HG02571 (cell line): ENCODE data around the gene MED13L.

Source experiments
- ATAC-seq: cut with Tn5 transposase; IDR thresholded peaks from one replicate; pipeline ENCODE4 v1.9.1; 2021; ENCODE audit warnings: mild to moderate bottlenecking, moderate library complexity; ENCODE audit not compliant: unreplicated experiment

MED13L gene

DNA sequence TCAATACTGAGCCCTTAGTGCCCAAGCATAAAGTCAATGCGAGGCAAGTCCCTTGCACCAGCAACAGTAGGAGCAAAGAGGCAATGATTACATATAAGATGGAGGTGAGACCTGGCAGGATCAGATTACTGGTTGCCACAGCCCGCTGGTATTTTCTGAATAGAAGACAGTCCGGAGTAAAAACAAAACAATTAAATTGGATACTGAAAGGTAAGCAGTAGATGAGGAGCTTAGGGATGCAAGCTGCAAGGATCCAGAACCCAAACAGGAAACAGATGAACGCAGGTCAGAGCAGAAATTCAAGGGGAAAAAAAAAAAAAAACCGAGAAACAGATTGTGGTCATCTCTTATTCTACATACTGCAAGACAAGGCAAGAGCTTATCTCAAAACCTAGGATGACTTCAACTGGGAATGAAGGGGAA lies 119.6 kb downstream of the MED13L start:
- no peak for ATAC-seq

DNA sequence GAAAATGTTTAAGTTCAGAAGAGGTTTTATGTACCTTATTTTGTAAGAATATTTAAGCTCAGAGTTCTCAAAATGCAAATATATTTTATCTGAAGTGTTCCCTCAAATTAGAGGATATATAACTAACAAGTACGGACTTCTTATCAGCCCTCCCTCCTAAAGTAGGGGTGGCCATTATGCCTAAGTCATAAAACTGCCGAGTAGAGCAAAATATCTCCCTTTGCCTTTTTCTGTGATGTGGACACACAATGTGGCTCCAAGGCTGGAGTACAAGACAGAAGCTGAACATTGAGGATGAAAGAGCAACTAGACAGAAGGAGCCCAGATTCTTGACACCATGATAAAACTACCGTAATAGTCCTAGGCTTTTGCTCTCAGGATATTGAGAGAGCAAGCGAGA lies 120.9 kb downstream of the MED13L start:
- no peak for ATAC-seq

DNA sequence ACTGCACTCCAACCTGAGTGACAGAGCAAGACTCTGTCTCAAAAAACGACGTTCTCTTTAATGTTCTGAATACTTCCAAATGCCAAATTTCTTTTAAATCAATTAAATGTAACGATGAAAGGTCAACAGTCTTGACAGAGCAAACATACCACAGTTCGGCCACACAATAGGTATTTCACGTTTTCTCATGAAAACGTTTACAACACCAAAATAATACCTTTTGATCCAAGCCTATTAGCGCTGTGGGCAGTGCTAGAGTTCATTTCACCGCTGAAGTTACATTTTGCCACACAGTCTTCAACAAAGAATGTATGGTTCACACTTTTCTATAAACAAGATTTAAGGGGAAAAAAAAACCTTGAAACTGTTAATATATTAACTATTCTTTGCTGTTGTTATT lies 122.1 kb downstream of the MED13L start:
- no peak for ATAC-seq

DNA sequence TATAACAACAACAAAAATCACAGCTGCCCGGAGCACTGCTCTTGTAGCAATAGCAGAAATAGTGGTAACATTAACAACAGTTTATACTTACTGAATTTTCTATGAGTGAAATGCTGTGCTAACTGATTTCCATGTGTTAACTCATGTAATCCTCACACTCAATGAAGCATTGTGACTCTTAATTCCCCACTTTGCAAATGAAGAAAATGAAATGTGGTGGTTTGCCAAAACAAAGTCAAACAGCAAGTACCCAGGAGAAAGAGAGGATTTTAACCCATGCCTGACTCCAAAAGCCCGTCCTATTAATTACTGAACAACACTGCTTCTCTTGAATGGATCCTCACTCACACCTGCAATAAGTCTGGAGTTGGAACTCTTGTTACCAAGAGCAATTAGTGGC lies 123.5 kb downstream of the MED13L start:
- ATAC-seq, result no peak

DNA sequence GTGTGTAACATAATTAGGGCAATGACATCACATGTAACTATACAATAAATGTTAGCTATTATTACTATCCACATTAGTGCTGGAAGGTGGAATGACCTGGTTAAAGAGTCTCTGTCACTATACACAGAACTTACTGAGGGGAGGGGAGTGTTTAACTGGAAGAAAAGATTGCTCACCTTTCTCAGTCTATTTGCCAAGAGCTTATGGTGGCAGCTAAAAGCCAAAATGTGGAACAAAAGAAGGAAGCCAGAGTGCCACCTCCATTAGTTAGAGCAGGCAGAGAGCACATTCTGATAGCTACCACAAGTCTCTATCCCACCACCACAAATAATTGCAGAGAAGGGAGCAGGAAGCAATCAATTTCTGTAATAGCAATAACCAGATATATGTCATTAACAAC lies 124.4 kb downstream of the MED13L start:
- no peak for ATAC-seq

DNA sequence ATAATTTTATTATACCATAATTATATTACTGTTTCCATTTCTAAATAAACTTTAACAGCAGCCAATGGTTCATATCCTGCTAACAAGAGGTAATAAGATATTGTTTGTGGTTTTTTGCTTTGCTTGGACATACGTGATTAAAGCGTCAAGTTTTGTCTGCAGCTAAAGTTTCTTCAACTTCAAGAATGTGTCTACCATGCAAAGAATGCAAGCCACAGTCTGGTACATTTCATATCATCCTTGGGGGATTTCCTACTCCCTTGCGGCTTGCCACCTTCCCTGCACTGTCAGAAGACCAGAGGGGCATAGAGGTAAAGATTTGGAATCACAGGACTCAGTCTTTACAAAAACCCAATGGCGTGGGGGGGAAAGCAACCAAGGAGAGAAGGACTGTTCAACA lies 125.2 kb downstream of the MED13L start:
- no peak for ATAC-seq

DNA sequence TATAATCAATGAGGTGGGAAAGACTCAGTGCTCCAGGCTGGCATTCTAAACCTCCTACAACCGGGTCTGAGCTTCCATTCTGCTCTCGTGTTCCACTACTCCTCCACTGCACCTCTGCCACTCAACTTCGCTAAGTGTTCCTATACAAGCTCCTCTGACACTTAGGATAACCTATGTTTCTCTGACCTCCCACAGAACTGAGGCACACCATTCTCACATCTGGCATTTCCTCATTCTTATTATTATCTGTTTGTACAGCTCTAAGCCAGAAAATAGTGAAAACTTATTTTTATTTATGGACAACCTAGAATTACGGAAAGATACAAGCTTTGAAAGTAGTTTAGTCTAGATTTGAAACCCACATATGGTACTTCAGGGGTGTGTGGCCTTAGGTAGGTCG lies 127.0 kb downstream of the MED13L start:
- no peak for ATAC-seq

DNA sequence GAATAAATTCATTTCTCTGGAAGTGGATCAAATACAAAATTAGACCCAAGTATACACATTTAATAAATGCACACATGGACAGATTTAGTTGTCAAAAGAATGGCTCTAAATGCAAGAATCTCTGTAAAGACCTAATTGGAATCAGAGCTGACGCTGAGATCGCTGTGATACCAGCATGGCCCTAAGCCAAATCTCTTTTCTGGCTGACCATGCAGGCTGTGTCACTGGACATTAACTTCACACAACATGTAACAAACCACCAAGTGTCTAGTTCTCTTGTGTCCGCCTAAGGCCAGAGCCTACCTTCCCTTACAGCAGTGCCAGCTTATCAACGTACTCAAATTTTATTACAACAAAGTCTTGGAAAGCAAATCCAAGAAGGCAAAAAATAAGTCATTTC lies 127.5 kb downstream of the MED13L start:
- ATAC-seq, result no peak

DNA sequence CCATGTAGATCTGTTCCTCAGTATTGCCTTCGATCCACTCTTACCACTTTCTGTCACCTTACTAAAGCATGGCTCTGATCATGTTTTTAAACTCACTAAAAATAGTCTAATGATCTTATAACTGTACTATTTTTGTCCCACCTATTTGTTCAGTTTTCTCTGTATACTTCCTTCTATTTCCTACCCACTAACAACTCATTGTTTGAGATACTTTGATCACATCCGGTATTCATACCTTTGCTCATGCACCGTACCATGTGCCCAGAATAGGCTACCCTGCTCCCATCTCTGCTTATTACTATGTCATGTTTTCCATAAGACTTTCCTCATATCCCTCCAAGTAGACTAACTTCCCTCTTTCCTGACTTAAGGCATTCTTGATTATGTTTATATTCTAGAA lies 128.6 kb downstream of the MED13L start:
- no peak for ATAC-seq

DNA sequence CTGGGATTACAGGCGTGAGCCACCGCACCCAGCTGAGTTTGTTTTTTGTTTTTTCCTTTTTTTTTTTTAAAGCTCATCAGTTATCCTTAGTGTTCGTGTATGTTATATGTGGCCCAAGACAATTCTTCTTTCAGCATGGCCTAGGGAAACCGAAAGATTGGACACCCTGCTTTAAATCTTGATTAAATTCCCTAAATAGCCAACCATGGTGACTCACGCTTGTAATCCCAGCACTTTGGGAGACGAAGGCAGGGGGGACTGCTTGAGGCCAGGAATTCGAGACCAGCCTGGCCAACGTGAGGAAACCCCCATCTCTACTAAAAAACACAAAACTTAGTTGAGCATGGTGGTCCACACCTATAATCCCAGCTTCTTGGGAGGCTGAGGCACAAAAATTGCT lies 131.1 kb downstream of the MED13L start:
- ATAC-seq, result no peak

DNA sequence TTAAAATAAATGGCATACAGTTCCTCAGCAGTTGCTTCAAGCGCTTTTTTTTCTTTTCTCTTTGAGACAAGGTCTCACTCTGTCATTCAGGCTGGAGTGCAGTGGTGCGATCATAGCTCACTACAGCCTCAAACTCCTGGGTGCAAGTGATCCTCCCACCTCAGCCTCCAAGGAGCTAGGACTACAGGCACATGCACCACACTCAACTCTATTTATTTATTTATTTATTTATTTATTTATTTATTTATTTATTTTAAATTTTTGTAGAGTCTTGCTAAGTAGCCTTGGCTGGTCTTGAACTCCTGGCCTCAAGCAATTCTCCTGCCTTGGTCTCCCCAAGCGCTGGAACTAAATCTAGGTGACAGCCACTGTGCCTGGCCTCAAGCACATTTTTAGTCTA lies 132.0 kb downstream of the MED13L start:
- ATAC-seq, result no peak

DNA sequence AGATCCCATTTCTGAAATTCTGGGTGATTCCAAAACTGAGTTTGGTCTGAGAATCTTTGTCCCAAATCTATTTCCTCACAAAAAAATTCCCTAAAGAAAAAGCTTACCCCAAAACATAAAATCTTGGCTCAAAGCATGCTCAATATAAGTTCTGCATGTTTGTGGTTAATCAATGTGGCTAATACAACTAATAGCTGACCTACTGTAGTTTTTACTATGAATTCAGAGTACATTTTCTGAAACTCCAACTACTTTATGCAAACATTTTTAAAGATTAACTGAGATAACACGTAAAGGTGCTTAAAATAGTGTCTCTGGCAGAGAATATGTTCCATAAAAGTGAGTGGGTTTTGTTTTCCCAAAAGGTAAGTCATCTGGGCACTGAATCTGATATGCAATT lies 133.1 kb downstream of the MED13L start:
- ATAC-seq, result no peak

DNA sequence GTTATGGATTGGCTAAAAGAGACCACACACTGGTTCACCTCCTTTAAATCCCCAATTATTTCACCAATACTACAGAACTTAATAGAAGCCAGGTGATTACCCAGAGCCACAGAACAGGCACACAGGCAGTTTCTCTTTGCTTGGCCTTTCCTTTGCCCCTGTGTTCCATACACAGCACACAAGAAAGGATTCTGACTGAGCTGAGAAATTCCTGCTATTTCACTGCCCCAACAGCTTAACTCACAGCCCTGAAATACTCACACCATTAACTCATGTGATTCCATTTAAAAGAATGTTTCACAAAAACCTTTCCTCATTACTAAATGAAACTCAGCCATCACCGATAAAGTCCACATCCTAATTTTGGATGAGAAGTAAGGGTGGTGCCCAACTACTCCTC lies 133.6 kb downstream of the MED13L start:
- no peak for ATAC-seq

DNA sequence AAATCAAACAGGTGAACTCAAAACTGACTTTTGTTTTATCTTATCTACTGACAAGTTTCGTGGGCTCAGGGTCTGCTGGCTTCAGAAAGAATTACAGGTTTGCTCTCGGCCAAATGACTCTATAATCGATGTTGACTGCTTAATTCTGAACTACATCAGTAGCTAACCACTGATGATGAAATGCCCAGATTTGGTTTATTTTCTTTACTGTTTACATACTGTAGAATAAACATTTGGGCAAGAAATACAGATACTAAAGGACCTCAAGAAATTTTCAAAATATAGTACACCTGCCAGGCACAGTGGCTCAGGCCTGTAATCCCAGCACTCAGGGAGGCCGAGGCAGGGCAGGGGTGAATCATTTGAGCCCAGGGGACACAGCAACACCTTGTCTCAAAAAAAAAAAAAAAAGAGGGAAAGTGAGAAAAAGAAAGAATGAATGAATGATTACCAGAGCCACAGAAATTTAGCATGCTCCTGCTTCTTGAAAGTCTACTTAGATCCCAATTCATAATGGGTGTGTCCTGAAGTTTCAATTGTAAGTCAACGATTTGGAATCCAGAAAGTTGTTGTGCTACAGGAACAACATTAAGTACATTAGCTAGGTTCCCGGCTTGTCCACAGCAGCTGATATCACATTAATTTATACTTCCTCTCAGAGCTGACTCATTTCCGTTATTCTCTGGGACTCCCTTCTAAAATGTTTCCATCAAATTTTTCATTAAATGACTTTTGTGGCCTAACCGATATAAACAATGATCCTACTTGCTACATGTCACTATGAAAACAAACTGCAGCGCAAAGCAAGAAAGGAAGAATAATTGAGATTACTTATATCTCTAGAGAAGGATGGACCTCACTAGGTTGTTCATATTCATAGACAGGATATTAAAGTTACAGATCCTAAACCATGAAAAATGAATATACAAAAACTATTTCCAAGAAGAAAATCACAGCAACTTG lies 134.3 kb downstream of the MED13L start:
- ATAC-seq, result no peak

DNA sequence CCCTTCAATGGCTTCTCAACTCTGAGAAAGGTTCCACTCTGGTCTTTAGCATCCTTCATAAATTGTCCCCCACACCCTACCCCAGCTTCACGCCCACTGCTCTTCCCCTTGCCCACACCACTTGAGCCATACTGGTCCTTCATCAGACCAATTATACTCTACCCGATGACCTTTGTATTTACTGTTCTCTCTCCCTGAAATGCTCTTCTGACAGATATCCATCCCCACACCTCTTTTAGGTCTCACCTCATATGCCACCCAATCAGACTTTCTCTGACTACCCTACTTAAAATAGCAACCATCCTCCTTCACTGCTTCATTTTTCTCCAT lies 135.7 kb downstream of the MED13L start:
- ATAC-seq, result no peak

DNA sequence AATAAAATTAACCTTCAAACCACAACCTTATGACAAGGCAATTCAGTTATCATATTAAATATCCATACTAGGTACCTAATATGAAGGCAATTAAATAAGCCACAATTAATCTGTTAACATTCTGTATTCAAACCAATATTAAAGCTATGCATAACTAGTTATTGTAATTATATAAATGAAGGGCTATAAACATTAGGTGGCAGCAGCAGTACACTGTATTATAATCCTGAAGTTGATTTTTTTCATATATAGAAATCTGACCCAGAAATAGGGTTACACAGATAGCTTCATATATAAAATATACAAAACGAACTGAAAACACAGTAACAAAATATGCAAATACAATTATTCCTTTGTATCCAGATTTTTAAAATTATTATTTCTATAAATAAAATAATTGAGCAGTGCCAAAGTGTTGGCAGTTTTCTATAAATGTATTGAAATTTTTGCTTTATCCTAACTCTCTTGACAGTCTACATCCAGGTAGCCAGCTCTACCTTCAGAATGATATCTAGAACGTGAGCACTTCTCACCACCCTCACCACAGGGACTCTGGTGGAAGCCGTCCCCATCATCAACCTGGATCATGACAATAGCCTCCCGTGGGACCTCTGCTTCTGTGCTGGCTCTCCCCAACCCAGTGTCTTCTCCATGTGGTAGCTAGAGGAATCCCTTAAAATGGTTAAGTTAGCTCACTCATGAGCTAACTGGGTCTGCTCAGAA lies 136.2 kb downstream of the MED13L start:
- no peak for ATAC-seq

DNA sequence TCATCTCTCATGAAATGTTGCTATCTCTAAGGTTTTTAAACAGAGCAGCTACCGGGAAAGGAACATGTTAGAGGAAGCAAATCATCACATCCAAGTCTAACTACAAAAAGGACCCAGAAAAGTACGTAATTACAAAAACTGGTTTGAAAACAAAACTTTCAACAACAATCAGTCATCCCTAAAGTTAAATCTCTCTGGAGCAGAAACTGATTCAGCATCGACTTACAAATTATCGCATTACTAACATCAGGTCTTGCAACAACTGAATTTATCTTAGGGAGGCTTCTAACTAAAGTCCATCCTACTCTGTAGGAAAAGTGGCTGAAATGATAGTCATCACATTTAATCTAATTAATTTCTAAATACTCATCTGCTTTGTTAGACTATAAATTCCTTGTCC lies 137.0 kb downstream of the MED13L start:
- ATAC-seq, result no peak

DNA sequence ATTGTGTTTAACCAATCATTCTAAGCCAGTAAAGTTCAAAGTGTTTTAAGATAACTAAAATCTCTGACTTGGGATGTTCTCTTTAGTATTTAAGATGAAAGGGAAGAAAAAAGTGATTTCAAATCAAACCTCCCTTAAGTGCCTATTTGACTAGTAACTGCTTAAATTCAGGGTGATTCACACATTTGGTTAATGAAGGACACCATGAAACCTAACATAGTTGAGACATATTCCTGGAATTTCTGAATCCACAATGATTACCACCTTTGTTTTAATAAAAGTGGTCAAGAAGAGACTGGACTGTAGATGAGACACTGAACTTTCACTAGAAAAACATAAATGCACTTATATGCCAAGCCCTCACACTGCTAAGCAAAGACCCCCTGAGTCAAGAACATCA lies 138.7 kb downstream of the MED13L start:
- ATAC-seq, result no peak

DNA sequence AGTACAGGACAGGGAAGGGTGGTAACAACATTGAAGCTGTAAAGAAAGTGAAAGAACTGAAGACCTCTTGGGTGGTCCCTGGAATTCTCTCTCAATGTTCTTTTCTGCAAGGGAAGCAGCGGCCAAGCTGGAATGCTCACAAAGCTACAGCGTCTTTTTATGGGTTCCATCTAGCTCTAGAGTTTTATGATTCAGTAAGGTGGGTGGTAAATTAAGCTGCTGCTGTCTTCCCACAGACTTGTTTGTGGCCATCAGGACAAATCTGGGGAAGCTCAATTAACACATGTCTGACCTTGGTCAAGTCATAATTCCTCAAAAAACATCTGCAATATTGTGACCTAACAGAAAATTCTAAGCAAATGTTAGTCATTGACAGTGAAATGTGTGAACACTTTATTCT lies 139.1 kb downstream of the MED13L start:
- no peak for ATAC-seq

DNA sequence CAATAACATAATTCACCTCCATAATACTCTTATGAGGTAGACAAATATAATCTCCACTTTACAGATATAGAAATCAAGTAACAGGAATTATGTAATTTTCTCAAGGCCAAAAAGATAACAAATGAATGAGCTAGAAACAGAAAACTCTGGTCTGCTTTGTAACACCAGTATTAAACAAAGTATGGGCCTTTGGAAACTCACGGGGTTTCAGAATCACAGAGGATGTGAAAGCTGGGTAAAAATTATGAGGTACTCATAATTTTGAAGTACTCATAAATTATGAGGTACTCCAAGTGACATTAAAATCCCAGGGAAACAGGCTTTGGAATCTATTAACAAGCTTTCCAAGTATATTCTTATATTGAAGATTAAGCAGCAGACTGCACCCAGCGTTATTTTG lies 140.2 kb downstream of the MED13L start:
- ATAC-seq, result no peak

DNA sequence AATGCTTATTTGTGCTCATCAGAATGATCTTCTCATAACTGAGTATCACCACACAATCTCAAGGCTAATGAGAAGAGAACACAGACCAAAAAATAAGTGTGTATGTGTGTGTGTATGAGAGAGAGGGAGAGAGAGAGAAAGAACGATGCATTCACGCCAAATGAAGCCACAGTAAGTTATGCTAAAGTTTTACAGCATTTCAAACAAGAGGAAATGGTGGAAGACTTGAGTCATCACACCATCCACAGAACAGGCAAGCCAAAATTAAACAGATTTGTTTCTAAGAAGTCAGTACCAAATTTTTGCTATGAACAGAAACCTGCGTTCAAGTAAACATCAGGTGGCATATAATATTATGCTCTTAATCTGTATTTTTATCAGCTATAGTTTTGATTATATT lies 141.2 kb downstream of the MED13L start:
- ATAC-seq, result no peak

DNA sequence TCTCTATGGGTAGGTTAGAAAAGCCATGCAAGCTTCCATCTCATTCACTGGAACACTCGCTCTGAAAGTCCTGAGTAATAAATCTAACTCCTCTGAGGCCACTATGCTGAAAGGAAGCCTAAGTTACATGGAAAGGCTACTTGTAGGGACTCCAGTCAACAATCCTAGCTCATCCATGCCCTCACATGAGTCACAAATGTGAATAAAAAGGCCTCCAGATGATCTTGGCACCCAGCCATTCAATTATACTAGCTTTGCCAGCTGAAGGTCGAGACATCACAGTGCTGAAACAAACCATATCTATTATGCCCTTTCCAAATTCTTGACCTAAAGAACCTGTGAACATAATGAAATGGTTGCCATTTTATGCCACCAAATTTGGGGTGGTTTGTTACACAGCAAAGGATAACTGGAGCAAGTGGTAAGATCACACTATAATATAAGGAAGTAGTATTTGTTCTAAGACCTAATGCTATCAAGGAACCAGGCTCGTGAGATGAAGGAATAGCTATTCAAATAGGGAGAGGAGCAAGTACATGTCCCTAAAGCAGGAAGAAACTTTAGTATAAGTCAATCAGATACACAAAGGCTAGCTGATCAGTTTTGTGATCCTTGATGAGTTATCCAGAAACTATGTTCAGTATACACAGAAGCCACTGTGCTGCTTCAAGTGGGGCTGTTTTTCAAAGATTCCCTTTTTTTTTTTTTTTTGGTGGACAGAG lies 142.1 kb downstream of the MED13L start:
- no peak for ATAC-seq
